HepG2 (cell line): Measurements from ENCODE around the gene SPATC1L. TPM values are rescaled to one million over a fixed set of nuclear protein-coding genes. Genes with fewer than 3 reads are reported as not detected.
A peak's percentile ranks its signal among the peaks of the same experiment; 100 is the strongest.

Experiments
- ATAC-seq: fragments of 200-7000 bp; cut with Tn5 transposase; 3 replicates; pipeline ENCODE4 v1.9.1; 2020; ENCODE audit warnings: mild to moderate bottlenecking, moderate library complexity
- BruUV-seq: library from RNA; stranded (reverse); fragments of 400-500 nt; replicated peaks from 2 replicates; lab custom pipeline; 2021; lab: Mats Ljungman, UMichigan
- CTCF ChIA-PET: fragments of 300-600 bp; formaldehyde crosslinking; extraction: SDS; loops from one replicate; lab custom pipeline; 2021; ENCODE audit warnings: low total read pairs, inconsistent platforms, low intra/inter-chr PET ratio; lab: Yijun Ruan, JAX
- POLR2A ChIA-PET: fragments of 350-600 bp; sonication (Branson Sonifier 250); formaldehyde crosslinking; loops from one replicate; lab custom pipeline; 2020; ENCODE audit warnings: antibody characterized with exemption, inconsistent platforms; lab: Yijun Ruan, JAX
- DNase-seq: peaks from one replicate; pipeline ENCODE4 v3.0.0-alpha.2; 2015; ENCODE audit warnings: low spot score
- FAIRE-seq: peaks from 3 replicates; lab custom pipeline; 2011; peaks lifted over from hg19 to GRCh38; lab: Jason Lieb, UNC
- H2AFZ ChIP-seq: one replicate; pipeline ENCODE4 v1.6.1; 2011; ENCODE audit warnings: low read length, inconsistent platforms
- H3K27ac ChIP-seq: fragments of 300-600 bp; 3 replicates; pipeline ENCODE4 v1.8.0; 2011; ENCODE audit warnings: mixed run types, mild to moderate bottlenecking, mixed read lengths, low read length, inconsistent platforms; ENCODE audit not compliant: insufficient read depth; ENCODE audit errors: extremely low read length
- H3K27me3 ChIP-seq, 2 experiments: fragments of 200-600 bp in 1 of 2; 2 replicates in 1 of 2; 3 replicates in 1 of 2; pipeline versions ENCODE4 v1.6.0 to v1.8.0; 2011; ENCODE audit warnings: low read length in 2 of 2, mild to moderate bottlenecking in 2 of 2, moderate library complexity in 2 of 2, inconsistent platforms in 1 of 2; ENCODE audit not compliant: insufficient read depth in 2 of 2, control insufficient read depth in 1 of 2
- H3K36me3 ChIP-seq, 2 experiments: fragments of 200-600 bp in 1 of 2; replicated peaks in 1 of 2; 2 replicates in 1 of 2; 3 replicates in 1 of 2; pipeline versions ENCODE4 v1.5.1 to v1.8.0; 2011; ENCODE audit warnings: low read length in 2 of 2, inconsistent platforms in 1 of 2; ENCODE audit not compliant: insufficient read depth in 2 of 2, control insufficient read depth in 1 of 2
- H3K4me1 ChIP-seq: 2 replicates; pipeline ENCODE4 v1.5.1; 2012; ENCODE audit warnings: low read length, inconsistent platforms; ENCODE audit not compliant: insufficient read depth
- H3K4me2 ChIP-seq: 2 replicates; pipeline ENCODE4 v1.6.0; 2011; ENCODE audit warnings: low read depth, low read length, inconsistent platforms
- H3K4me3 ChIP-seq, 3 experiments: fragments of 200-600 bp in 1 of 3; sonication (generic), shearing (Covaris generic) in 1 of 3; replicated peaks in 1 of 3; 2 replicates each; pipeline ENCODE4 v1.5.1; 2011 to 2016; ENCODE audit warnings: low read length in 3 of 3, inconsistent platforms in 2 of 3, low read depth in 2 of 3, mild to moderate bottlenecking in 2 of 3, control low read depth in 1 of 3, mixed read lengths in 1 of 3; ENCODE audit not compliant: insufficient read depth in 1 of 3
- H3K79me2 ChIP-seq: one replicate; pipeline ENCODE4 v1.6.1; 2011; ENCODE audit warnings: low read length, inconsistent platforms; ENCODE audit not compliant: insufficient read depth
- H3K9ac ChIP-seq: 2 replicates; pipeline ENCODE4 v1.6.0; 2011; ENCODE audit warnings: mild to moderate bottlenecking, low read depth, low read length, inconsistent platforms; ENCODE audit not compliant: insufficient read depth
- H3K9me3 ChIP-seq: 2 replicates; pipeline ENCODE4 v1.5.1; 2012; ENCODE audit warnings: mild to moderate bottlenecking, low read length
- H4K20me1 ChIP-seq: 2 replicates; pipeline ENCODE4 v1.6.0; 2011; ENCODE audit warnings: inconsistent platforms, mild to moderate bottlenecking, low read length, moderate library complexity; ENCODE audit not compliant: insufficient read depth
- AGO1 ChIP-seq: fragments of 200-400 bp; formaldehyde crosslinking; IDR thresholded peaks from 2 replicates; pipeline ENCODE4 v1.6.1; 2017; ENCODE audit warnings: mild to moderate bottlenecking, low read depth, low read length, moderate library complexity; ENCODE audit not compliant: poor library complexity, severe bottlenecking
- AGO2 ChIP-seq: fragments of 200-400 bp; formaldehyde crosslinking; optimal IDR thresholded peaks from 2 replicates; pipeline ENCODE3; 2017; ENCODE audit warnings: mild to moderate bottlenecking, low read depth, low read length, moderate library complexity
- MLXIP ChIP-seq: sonication (generic); formaldehyde crosslinking; IDR thresholded peaks from 2 replicates; pipeline ENCODE4 v1.9.0; 2021; ENCODE audit warnings: missing genetic modification reagents, borderline replicate concordance
- ZNF740 ChIP-seq: sonication (generic); formaldehyde crosslinking; IDR thresholded peaks from 2 replicates; pipeline ENCODE4 v1.4.0; 2020; ENCODE audit warnings: missing genetic modification reagents
- WGBS: methylation state at CpG from one replicate; pipeline ENCODE4 v1.1.6; 2017; ENCODE audit warnings: low lambda C conversion rate; 5-methylcytosine and 5-hydroxymethylcytosine counted together
- in situ Hi-C: cut with HindIII; loops from 2 replicates; pipeline ENCODE4 v1.10.0; 2017; ENCODE audit warnings: low pct_unique_long_range_greater_than_20kb; ENCODE audit not compliant: extremely low pct_ligation_motif_present
- intact Hi-C: fragments of 100-400 bp; cut with micrococcal nuclease; formaldehyde crosslinking; loops from one replicate; pipeline ENCODE4 v1.10.0; 2022; ENCODE audit not compliant: unreplicated experiment
- polyA plus RNA-seq, 8 experiments: library from polyadenylated mRNA; depleted of rRNA in 3 of 8; stranded (reverse) in 7 of 8; unstranded in 1 of 8; fragments of >200 nt; fragmentation: Illumina TruSeq in 4 of 8; extraction: Trizol in 4 of 8; gene quantifications; 2 replicates each; pipeline versions ENCODE4 v1.2.1 to v1.2.3, GENCODE V29; 2011 to 2016; ENCODE audit warnings: low read depth in 4 of 8, missing spikeins in 1 of 8, mixed read lengths in 1 of 8; ENCODE audit not compliant: insufficient read depth in 1 of 8
- total RNA-seq, 5 experiments: library from RNA; depleted of rRNA; stranded (reverse); fragments of >200 nt; fragmentation: Illumina TruSeq; extraction: Trizol; gene quantifications; 2 replicates each; pipeline ENCODE4 v1.2.3, GENCODE V29; 2016; ENCODE audit warnings: low read depth in 1 of 5

The SPATC1L gene
- total and polyA plus RNA-seq, 2 of the 13 experiments (the other 11 are each of a cell fraction or from before 2014, with no cell fraction given), result 1.4 to 3.3 TPM

- peak; percentile 55; the same call in 1 of the 2 replicates for TF ChIP-seq ZNF740 (CRISPR knock-in tag)
Measured at GRCh38 chr21:46152927-46153246, 31.4 kb downstream of the SPATC1L start (continued).

GRCh38 chr21:46151989-46152926 is 32.0 kb downstream of the SPATC1L start:
- Histone ChIP-seq H3K9ac (peak overlapping the region; percentile 86; the same call in 1 of the 2 replicates), H3K4me2 (peak overlapping the region; percentile 94), H3K9me3 (no peaks in the 10 kb centered on the region), H3K79me2 (peaks cover 23% of the 10 kb centered on the region), H3K27me3 (no peaks in the 10 kb centered on the region; a peak in 2 of 5 replicates), H3K36me3 (peaks cover 2 to 16% of the 10 kb centered on the region in 2 experiments; a peak in 4 of 5 replicates), H3K27ac (peak overlapping the region; percentile 83), H3K4me1 (peaks cover 65% of the 10 kb centered on the region), H4K20me1 (peaks cover 8% of the 10 kb centered on the region; the same call in 1 of the 2 replicates), H3K4me3 (peak overlapping the region in 1 of 3 experiments; percentile 96; a peak in 2 of 6 replicates), H2AFZ (no peak overlapping the region)
- TF ChIP-seq MLXIP (CRISPR knock-in tag) (no peak), AGO2 (peak; percentile 18), AGO1 (peak; percentile 8)
- BruUV-seq, result no TSS peak
- ATAC-seq (no peak), FAIRE-seq (no peak), DNase-seq (no peak)
- CTCF ChIA-PET, result no interaction called here
- 97% methylated on average over 41 of the region's 45 CpGs for WGBS
- POLR2A ChIA-PET, result interaction anchor here (2.4 kb wide), 1 partner anchor 9 kb away, joined by 13 read pairs; no protein-coding TSS in a partner anchor
- in situ Hi-C loops, result no loop called here
- intact Hi-C loops, result no loop called here
